HepG2 (cell line): Measurements from ENCODE around the gene EXOC7. TPM values are rescaled to one million over a fixed set of nuclear protein-coding genes. Genes with fewer than 3 reads are reported as not detected.

Source experiments
- ATF4 ChIP-seq, 2 experiments: fragments of 450-650 bp in 1 of 2; sonication (generic) in 1 of 2; formaldehyde crosslinking; IDR thresholded peaks; 2 replicates each; pipeline versions ENCODE4 v1.5.0 to v1.8.0; 2020 to 2022; ENCODE audit warnings: mild to moderate bottlenecking in 1 of 2, missing genetic modification reagents in 1 of 2
- ATF7-NPFF ChIP-seq: sonication (generic); formaldehyde crosslinking; IDR thresholded peaks from 2 replicates; pipeline ENCODE4 v1.8.1; 2023; ENCODE audit warnings: mild to moderate bottlenecking, low read depth, missing genetic modification reagents, moderate library complexity
- ATM ChIP-seq: fragments of 450-650 bp; IDR thresholded peaks from 2 replicates; pipeline ENCODE4 v1.7.1; 2017; ENCODE audit warnings: mild to moderate bottlenecking, borderline replicate concordance
- CHCHD3 ChIP-seq: sonication (generic); formaldehyde crosslinking; IDR thresholded peaks from 2 replicates; pipeline ENCODE4 v1.8.0; 2022; ENCODE audit warnings: mild to moderate bottlenecking, missing genetic modification reagents, moderate library complexity
- CREBL2 ChIP-seq: sonication (generic); formaldehyde crosslinking; IDR thresholded peaks from 2 replicates; pipeline ENCODE4 v1.8.1; 2023; ENCODE audit warnings: missing genetic modification reagents, mild to moderate bottlenecking, borderline replicate concordance
- DMAP1 ChIP-seq: IDR thresholded peaks from 2 replicates; pipeline ENCODE4 v1.6.1; 2016
- ELF4 ChIP-seq: sonication (generic); formaldehyde crosslinking; IDR thresholded peaks from 2 replicates; pipeline ENCODE4 v1.5.0; 2020; ENCODE audit warnings: missing genetic modification reagents, mild to moderate bottlenecking, moderate library complexity, borderline replicate concordance
- HOXA9 ChIP-seq: sonication (generic); formaldehyde crosslinking; IDR thresholded peaks from 2 replicates; pipeline ENCODE4 v1.8.1; 2022; ENCODE audit warnings: missing genetic modification reagents, mild to moderate bottlenecking, moderate library complexity, borderline replicate concordance
- KLF12 ChIP-seq: sonication (generic); formaldehyde crosslinking; IDR thresholded peaks from 2 replicates; pipeline ENCODE4 v1.4.0; 2020; ENCODE audit warnings: missing genetic modification reagents, borderline replicate concordance
- KMT2A ChIP-seq: sonication (generic); formaldehyde crosslinking; IDR thresholded peaks from 2 replicates; pipeline ENCODE4 v1.4.0; 2020; ENCODE audit warnings: missing genetic modification reagents
- MED8 ChIP-seq: sonication (generic); formaldehyde crosslinking; IDR thresholded peaks from 2 replicates; pipeline ENCODE4 v1.8.1; 2023; ENCODE audit warnings: mild to moderate bottlenecking, missing genetic modification reagents; ENCODE audit not compliant: insufficient replicate concordance
- MIER2 ChIP-seq: IDR thresholded peaks from 2 replicates; pipeline ENCODE4 v1.6.1; 2016; ENCODE audit warnings: missing biosample characterization, missing genetic modification reagents
- RARA ChIP-seq: IDR thresholded peaks from 2 replicates; pipeline ENCODE4 v1.6.1; 2016; ENCODE audit warnings: missing genetic modification reagents, missing compliant biosample characterization
- RELA ChIP-seq: sonication (generic); formaldehyde crosslinking; IDR thresholded peaks from 2 replicates; pipeline ENCODE4 v1.4.0; 2020; ENCODE audit warnings: missing genetic modification reagents
- TBX2 ChIP-seq: sonication (generic); formaldehyde crosslinking; IDR thresholded peaks from 2 replicates; pipeline ENCODE4 v1.5.0; 2020; ENCODE audit warnings: missing genetic modification reagents, mild to moderate bottlenecking, borderline replicate concordance
- THAP8 ChIP-seq: sonication (generic); formaldehyde crosslinking; IDR thresholded peaks from 2 replicates; pipeline ENCODE4 v1.5.1; 2020; ENCODE audit warnings: missing genetic modification reagents, mild to moderate bottlenecking, borderline replicate concordance
- ZBTB3 ChIP-seq: sonication (generic); formaldehyde crosslinking; IDR thresholded peaks from 2 replicates; pipeline ENCODE4 v1.4.0; 2020; ENCODE audit warnings: low read depth, mild to moderate bottlenecking, moderate library complexity, missing genetic modification reagents, borderline replicate concordance
- ZFP91 ChIP-seq: sonication (generic); formaldehyde crosslinking; IDR thresholded peaks from 2 replicates; pipeline ENCODE4 v1.9.0; 2022; ENCODE audit warnings: missing genetic modification reagents, mild to moderate bottlenecking, borderline replicate concordance
- ZKSCAN5 ChIP-seq: sonication (generic); formaldehyde crosslinking; IDR thresholded peaks from 2 replicates; pipeline ENCODE4 v1.5.1; 2020; ENCODE audit warnings: mild to moderate bottlenecking, missing genetic modification reagents
- ZNF160 ChIP-seq: sonication (generic); formaldehyde crosslinking; IDR thresholded peaks from 2 replicates; pipeline ENCODE4 v1.8.0; 2022; ENCODE audit warnings: mild to moderate bottlenecking, inconsistent platforms, missing genetic modification reagents
- ZNF331 ChIP-seq: sonication (generic); formaldehyde crosslinking; IDR thresholded peaks from 2 replicates; pipeline ENCODE4 v1.4.0; 2020; ENCODE audit warnings: missing genetic modification reagents
- ZNF530 ChIP-seq: sonication (generic); formaldehyde crosslinking; IDR thresholded peaks from 2 replicates; pipeline ENCODE4 v1.5.0; 2020; ENCODE audit warnings: low read depth, mild to moderate bottlenecking, missing genetic modification reagents
- ZNF556 ChIP-seq: sonication (generic); formaldehyde crosslinking; IDR thresholded peaks from 2 replicates; pipeline ENCODE4 v1.4.0; 2020; ENCODE audit warnings: mild to moderate bottlenecking, missing genetic modification reagents, borderline replicate concordance
- ZNF746 ChIP-seq: sonication (generic); formaldehyde crosslinking; IDR thresholded peaks from 2 replicates; pipeline ENCODE4 v1.8.0; 2022; ENCODE audit warnings: mild to moderate bottlenecking, missing genetic modification reagents
- polyA plus RNA-seq, 8 experiments: library from polyadenylated mRNA; depleted of rRNA in 3 of 8; stranded (reverse) in 7 of 8; unstranded in 1 of 8; fragments of >200 nt; fragmentation: Illumina TruSeq in 4 of 8; extraction: Trizol in 4 of 8; gene quantifications; 2 replicates each; pipeline versions ENCODE4 v1.2.1 to v1.2.3, GENCODE V29; 2011 to 2016; ENCODE audit warnings: low read depth in 4 of 8, missing spikeins in 1 of 8, mixed read lengths in 1 of 8; ENCODE audit not compliant: insufficient read depth in 1 of 8
- total RNA-seq, 5 experiments: library from RNA; depleted of rRNA; stranded (reverse); fragments of >200 nt; fragmentation: Illumina TruSeq; extraction: Trizol; gene quantifications; 2 replicates each; pipeline ENCODE4 v1.2.3, GENCODE V29; 2016; ENCODE audit warnings: low read depth in 1 of 5
- TF ChIP-seq, protein P1 (sequence below): sonication (generic); formaldehyde crosslinking; IDR thresholded peaks from 2 replicates; pipeline ENCODE4 v1.4.0; 2020; ENCODE audit warnings: missing genetic modification reagents

Gene EXOC7
- total and polyA plus RNA-seq, 2 of the 13 experiments (the other 11 are each of a cell fraction or from before 2014, with no cell fraction given) = 86.9 to 116 TPM

GRCh38 chr17:76032073-76032779 is 71.4 kb downstream of the EXOC7 start (continued):
- TF ChIP-seq ZNF331 (CRISPR knock-in tag) (peak; percentile 80), ATF4 (CRISPR knock-in tag; IDR thresholded peaks at IDR 0.05) (no peak), ZNF160 (CRISPR knock-in tag) (no peak), THAP8 (CRISPR knock-in tag) (no peak), ZNF556 (CRISPR knock-in tag) (no peak), RELA (CRISPR knock-in tag) (no peak), HOXA9 (CRISPR knock-in tag) (no peak), KMT2A (no peak; the same call in 1 of the 2 replicates), RARA (CRISPR knock-in tag) (peak; percentile 49; the same call in 1 of the 2 replicates), ZKSCAN5 (CRISPR knock-in tag) (no peak), ZBTB3 (CRISPR knock-in tag) (no peak), TBX2 (CRISPR knock-in tag) (0 out of 2 replicates have a peak, but pooled peaks have one; percentile 32), ZFP91 (CRISPR knock-in tag) (peak; percentile 84), ZNF530 (no peak), KLF12 (CRISPR knock-in tag) (no peak), ATM (no peak), MIER2 (CRISPR knock-in tag) (0 out of 2 replicates have a peak, but pooled peaks have one; percentile 44), CREBL2 (CRISPR knock-in tag) (no peak), MED8 (CRISPR knock-in tag) (no peak), ATF7-NPFF (CRISPR knock-in tag) (no peak), ELF4 (CRISPR knock-in tag) (no peak), ZNF746 (CRISPR knock-in tag) (no peak), DMAP1 (CRISPR knock-in tag) (0 out of 2 replicates have a peak, but pooled peaks have one; percentile 31), CHCHD3 (CRISPR knock-in tag) (no peak)
- TF ChIP-seq, protein P1, sequence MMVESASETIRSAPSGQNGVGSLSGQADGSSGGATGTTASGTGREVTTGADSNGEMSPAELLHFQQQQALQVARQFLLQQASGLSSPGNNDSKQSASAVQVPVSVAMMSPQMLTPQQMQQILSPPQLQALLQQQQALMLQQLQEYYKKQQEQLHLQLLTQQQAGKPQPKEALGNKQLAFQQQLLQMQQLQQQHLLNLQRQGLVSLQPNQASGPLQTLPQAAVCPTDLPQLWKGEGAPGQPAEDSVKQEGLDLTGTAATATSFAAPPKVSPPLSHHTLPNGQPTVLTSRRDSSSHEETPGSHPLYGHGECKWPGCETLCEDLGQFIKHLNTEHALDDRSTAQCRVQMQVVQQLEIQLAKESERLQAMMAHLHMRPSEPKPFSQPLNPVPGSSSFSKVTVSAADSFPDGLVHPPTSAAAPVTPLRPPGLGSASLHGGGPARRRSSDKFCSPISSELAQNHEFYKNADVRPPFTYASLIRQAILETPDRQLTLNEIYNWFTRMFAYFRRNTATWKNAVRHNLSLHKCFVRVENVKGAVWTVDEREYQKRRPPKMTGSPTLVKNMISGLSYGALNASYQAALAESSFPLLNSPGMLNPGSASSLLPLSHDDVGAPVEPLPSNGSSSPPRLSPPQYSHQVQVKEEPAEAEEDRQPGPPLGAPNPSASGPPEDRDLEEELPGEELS (CRISPR knock-in tag) = no peak
